ENCODE results near the gene ADAMTSL5. TPM values are rescaled to one million over a fixed set of nuclear protein-coding genes. Genes with fewer than 3 reads are reported as not detected.

The ADAMTSL5 gene
- total and polyA plus RNA-seq, 8 donors, result 1.1 to 29.5 (median 1.8) TPM; not detected in 2

- H3K4me1 ChIP-seq, result peaks cover 12 to 27% (median 21%) of the 10 kb centered on the region in 4 donors
- no peak overlapping the region for H3K27ac ChIP-seq
- H3K36me3 ChIP-seq, result no peaks in the 10 kb centered on the region
- TF ChIP-seq CTCF (IDR thresholded peaks at IDR 0.05) (no peak), POLR2AphosphoS5 (IDR thresholded peaks at IDR 0.05) (no peak), EP300 (IDR thresholded peaks at IDR 0.05) (no peak), POLR2A (IDR thresholded peaks at IDR 0.05) (no peak)
- DNase-seq, result no peak
- H3K9me3 ChIP-seq, result no peaks in the 10 kb centered on the region
- intact Hi-C loops (cut with DNase I; ENCODE audit: low total_unique reads), result no loop called here
- WGBS, 5 donors, result 68 to 76% (median 69%) methylated on average over 13 to 14 of the region's 14 CpGs
- no peak overlapping the region for H3K4me3 ChIP-seq
- peaks cover 14 to 82% (median 33%) of the 10 kb centered on the region in 3 donors for H3K27me3 ChIP-seq
Observed at GRCh38 chr19:1514986-1515721, 2.3 kb upstream of the ADAMTSL5 start.

- no peak for DNase-seq
- intact Hi-C loops (cut with DNase I; ENCODE audit: low total_unique reads), result no loop called here
- Histone ChIP-seq H3K27me3 (peaks cover 14 to 83% (median 33%) of the 10 kb centered on the region in 3 donors), H3K9me3 (no peaks in the 10 kb centered on the region), H3K27ac (no peak overlapping the region), H3K4me1 (peaks cover 12 to 27% (median 21%) of the 10 kb centered on the region in 4 donors), H3K4me3 (no peak overlapping the region), H3K36me3 (no peaks in the 10 kb centered on the region)
- TF ChIP-seq POLR2AphosphoS5 (IDR thresholded peaks at IDR 0.05), result no peak
- 60 to 81% (median 65%) methylated on average over 9 to 10 of the region's 10 CpGs for WGBS, 5 donors
Observed at GRCh38 chr19:1514295-1514661, 1.5 kb upstream of the ADAMTSL5 start.

- Histone ChIP-seq H3K4me1 (peaks cover 12 to 27% (median 21%) of the 10 kb centered on the region in 4 donors), H3K27me3 (peaks cover 14 to 81% (median 33%) of the 10 kb centered on the region in 3 donors), H3K9me3 (no peaks in the 10 kb centered on the region), H3K27ac (peak overlapping the region in 4 of 5 donors; percentile 31 to 77 (median 59)), H3K36me3 (no peaks in the 10 kb centered on the region), H3K4me3 (peak overlapping the region; percentile 43 to 62 (median 50))
- peak; percentile 53 to 85 for DNase-seq
- TF ChIP-seq POLR2AphosphoS5 (IDR thresholded peaks at IDR 0.05) (no peak), CTCF (IDR thresholded peaks at IDR 0.05) (peak in 5 of 7 experiments; percentile 17 to 69 (median 37))
- intact Hi-C loops (cut with DNase I; ENCODE audit: low total_unique reads), result no loop called here
- 0 to 7% (median 4%) methylated on average over 3 to 52 of the region's 52 CpGs for WGBS, 5 donors
Observed at GRCh38 chr19:1513499-1514294, 878 bp upstream of the ADAMTSL5 start.

GRCh38 chr19:1511318-1512317 is 1.2 kb downstream of the ADAMTSL5 start:
- Histone ChIP-seq H3K27ac (no peak overlapping the region), H3K27me3 (peaks cover 14 to 90% (median 33%) of the 10 kb centered on the region in 3 donors), H3K4me3 (no peak overlapping the region), H3K4me1 (peaks cover 12 to 42% (median 37%) of the 10 kb centered on the region in 4 donors), H3K9me3 (peaks cover 0 to 5% (median 2%) of the 10 kb centered on the region in 4 donors), H3K36me3 (no peaks in the 10 kb centered on the region)
- WGBS, 5 donors, result 44 to 58% (median 51%) methylated on average over 17 to 22 of the region's 22 CpGs
- no peak for TF ChIP-seq EP300 (IDR thresholded peaks at IDR 0.05)
- TF ChIP-seq POLR2A (IDR thresholded peaks at IDR 0.05), result no peak
- TF ChIP-seq POLR2AphosphoS5 (IDR thresholded peaks at IDR 0.05), result no peak
- no peak for TF ChIP-seq CTCF (IDR thresholded peaks at IDR 0.05)
- DNase-seq, result peak in 1 of 2 donors; percentile 47
- intact Hi-C loops (cut with DNase I; ENCODE audit: low total_unique reads), result no loop called here

All from stomach (tissue), 9 donors.